Embryonic facial prominence (tissue), 1 donor: ENCODE data around the gene ABHD10.

Experiments
- DNase-seq: peaks from one replicate; pipeline ENCODE4 v3.0.0-alpha.2; 2016; ENCODE audit errors: extremely low spot score

Gene ABHD10

DNA sequence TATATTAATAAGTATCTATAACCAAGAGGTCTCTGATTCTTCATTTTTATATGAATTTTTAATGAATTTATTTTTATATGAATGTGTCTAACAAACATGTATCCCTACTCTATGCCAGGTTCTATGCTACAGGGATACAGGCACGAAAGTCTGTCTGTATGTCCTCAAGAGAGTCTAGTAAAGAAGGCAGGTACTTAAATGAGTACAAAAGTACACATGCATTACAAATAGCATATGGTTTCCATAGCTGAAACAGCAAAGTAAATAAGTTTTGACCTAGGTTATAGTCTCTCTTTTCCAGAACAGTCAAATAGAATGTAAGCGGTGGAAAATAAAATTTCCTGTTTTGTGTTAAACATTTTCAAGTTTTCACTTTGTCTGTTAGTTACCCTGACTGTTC lies 13.3 kb upstream of the ABHD10 start:
- no peak for DNase-seq

DNA sequence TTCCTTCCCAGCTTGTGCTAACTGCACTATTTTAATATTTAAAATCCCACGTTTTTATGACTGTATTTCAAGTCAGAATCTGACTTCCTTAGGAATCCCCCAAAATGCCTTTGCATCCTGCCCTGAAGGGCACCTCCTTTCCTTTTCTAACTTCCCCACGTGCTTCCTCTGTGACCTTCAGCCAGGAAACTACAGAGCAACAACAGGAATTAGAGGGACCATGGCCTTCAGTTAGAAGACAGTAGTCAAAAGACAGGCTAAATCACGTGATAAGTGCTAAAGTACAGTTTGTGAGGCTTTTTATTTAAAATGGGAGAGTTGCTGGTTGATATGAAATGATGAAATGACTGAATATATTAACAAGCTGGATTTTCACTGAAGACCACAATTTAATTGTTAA lies 11.8 kb upstream of the ABHD10 start:
- DNase-seq, result no peak

DNA sequence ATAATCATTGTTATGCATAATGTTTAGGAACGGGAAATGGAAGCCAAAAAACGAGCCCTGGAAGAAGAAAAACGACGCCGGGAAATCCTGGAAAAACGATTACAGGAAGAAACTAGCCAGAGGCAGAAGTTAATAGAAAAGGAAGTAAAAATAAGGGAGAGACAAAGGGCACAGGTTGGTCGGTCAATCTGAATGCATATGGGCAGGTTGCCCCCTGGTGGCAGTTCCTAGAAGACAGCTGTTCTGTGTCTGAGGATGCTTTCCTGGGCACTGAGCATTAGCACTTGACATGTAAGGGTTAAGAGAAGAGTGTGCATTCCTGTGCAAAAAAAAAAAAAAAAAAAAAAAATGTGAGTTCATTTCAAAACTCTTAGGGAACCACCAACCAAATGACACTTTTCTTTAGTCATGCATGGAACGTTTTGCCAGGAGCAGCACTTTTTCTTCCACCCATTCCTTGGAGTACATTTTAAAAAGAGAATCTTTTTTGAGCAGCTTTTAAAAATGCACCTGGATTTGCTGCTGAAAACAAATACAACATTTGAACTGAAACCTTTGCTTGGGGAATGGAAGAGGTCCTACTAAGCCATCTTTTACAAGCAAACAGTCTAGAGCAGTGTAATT lies 11.1 kb upstream of the ABHD10 start:
- DNase-seq, result peak; percentile 74

DNA sequence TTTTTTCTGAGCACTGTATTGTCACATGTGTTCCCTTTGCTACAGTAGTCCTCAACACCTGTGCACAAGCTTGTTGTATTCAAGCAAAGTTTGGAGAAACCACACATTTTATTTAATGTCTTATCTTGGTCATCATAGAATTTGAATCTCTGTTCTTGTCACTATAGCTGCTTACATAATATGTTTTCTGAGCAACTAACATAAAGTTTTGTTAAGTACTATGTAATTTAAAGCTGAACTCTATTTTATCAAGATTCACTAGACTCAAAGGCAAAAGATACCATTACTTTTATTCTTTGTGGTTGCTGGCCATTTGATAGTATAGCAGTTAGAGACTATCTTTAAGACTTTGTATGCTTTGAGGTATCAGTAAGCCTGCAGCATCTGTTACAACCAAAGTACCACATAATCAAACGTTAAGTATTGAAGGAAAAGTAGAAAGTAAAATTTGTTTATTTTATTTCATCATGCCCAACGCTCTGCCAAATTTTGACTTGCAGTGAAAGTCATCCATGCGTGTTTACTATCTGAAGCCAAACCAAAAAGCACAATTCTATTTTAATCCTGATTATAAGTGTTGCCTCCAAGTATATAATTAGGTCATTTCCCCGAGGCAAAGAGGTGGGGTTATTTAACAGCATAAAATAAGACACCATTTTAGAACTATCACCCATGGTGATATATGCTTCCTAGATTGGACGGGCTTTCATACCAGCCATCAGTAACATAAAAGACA lies 10.3 kb upstream of the ABHD10 start:
- no peak for DNase-seq

DNA sequence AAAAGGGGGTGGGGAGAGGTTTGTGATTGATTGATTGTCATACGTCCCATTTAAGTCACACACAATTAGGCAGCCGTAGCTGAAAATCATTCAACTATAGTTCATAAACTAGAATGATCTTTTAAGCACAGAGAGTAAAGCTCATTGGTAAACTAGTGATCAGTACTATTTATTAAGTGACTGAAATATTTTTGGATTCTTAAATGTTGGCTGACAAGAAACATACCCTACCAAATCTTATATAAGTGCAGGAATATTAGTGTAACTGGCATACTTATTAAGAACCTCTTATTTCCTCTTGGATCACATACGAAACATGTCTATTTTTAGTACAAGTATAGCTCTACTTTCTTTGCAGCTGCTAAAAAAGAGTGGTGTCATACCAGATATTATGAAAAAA lies 8.4 kb upstream of the ABHD10 start:
- DNase-seq, result no peak

DNA sequence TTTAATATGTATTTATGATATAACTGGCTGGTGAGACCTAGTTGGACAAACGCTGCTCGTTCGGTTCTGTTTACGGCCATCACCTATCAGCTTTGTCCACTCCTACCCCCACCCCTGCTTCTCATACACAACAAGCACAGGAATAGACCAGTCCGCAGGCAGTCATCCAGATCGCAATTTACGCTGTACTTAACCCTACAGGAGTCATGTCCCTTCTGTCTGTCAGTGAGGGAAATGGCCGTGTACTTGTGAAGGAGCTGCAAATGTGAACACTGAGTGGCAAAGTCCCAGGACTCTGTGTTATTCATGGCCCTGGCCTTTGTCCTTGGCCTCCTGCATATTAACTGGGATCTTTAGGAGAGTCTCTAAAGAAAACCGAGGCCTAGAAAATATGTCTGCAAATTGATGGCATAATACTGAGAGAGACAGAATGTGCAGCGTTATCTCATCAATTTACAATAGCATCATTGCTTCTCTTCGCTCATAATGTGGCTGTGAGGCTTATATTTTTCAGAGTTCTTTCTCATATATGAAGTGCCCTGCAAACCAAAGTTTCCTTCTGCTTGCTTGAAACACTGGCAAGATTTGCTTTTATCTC lies 7.2 kb upstream of the ABHD10 start:
- DNase-seq, result no peak

DNA sequence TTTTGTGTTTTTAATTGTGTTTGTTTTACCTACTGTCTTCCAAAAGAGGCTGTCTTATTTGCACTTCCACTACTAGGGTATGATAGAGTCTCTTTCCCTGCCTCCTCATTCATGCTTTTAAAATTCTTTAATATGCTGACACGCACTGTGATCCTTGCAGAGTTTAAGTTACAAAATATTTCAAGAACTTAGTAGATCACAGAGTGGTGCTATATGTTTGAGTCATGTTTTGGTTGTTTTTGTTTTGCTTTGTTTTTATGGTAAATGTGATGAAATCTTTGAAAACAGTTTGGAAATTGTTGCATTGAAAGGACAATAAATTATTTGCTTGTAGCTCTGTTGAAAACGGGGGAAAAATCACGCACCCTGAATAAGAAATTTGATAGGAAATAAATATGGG lies 5.9 kb upstream of the ABHD10 start:
- no peak for DNase-seq

DNA sequence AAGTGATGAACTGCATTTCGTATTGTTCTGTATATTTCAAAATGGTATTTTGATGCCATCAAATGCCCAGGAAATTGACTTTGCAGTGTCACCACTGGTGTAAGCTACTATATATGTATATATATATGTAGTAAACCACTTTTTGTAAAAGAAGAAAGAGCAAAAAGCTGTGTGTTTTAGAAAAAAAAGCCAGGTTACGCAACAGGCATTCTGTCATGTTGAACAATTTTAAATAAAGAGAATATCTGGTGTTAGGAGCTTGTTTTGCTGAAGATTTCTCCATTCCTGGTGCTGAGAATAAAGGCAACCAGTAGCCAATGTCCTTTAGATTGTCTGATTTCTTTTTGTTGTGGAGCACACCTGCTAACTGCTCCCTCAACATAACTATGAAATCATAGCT lies 3.7 kb upstream of the ABHD10 start:
- DNase-seq, result no peak

DNA sequence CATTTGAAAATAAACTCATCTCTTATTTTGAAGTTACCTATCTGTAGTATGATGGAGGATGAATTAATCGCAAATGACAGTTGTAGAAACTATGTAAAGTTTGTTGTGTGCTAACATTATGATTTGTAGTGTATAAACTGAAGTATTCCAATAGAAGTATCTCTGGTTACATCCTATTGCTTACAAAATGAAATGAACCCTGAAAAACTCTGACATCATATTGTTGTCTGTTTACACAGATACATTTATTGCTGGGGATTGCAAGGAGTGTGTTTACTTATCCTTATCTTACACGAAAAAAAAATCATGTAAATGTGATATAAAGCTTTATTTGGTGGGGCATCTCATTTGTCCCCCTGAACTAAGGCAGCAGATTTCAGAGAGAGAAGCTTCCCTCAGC lies 2.6 kb upstream of the ABHD10 start:
- DNase-seq, result no peak

DNA sequence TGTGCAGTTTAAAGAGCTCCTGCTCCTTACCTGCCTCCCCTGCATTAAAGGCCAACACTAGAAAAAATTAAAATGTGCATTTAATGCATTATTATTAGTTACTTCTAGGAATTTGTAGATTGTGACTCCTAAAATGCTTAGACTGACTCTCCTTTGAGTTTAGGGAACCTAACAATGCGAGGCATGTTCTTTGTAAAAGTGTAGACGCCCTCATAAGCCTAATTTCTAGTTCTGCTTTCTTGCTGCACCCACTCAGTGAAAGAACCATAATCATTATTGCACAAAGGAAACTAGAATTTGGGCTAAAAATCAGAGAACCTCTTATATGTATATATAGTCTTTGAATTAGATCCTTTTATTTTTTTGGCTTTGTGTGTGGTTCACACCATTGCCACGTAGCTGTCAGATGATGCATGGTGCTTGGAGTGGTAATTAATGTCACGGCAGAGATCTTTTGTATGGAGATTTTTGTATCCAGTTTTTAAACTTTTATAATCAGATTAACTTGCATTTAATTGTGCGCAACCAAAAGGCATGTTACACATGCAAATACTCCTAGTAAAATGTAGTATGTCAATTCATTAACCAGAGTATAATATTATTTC lies 710 bp downstream of the ABHD10 start:
- no peak for DNase-seq

DNA sequence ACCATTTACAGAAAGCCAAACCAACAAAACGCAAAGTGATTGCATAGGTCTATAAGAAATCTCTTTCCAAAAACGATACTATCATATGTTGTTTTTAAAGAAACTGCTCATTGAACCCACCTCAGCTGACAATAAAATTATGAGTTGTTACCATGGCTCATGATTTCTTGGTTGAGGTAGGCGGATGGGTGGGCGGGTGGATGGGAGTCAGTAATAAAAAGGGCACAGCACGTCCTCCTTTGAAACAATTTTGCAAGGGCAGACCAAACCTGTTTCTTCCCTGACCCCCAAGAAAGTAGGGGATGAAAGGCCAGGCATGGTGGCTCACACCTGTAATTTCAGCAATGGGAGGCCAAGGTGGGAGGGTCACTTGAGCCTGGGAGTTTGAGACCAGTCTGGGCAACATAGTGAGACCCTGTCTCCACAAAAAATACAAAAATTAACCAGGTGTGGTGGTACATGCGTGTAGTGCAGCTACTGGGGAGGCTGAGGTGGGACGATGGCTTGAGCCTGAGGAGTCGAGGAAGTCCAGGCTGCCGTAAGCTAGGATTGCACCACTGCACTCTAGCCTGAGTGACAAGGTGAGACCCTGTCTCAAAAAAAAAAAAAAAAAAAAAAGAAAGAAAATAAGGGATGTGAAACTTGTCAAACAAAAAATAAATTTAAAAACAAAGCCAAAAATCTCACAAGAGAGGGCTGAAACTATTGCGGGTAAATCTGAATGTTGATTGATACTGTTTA lies 2.1 kb downstream of the ABHD10 start:
- no peak for DNase-seq

DNA sequence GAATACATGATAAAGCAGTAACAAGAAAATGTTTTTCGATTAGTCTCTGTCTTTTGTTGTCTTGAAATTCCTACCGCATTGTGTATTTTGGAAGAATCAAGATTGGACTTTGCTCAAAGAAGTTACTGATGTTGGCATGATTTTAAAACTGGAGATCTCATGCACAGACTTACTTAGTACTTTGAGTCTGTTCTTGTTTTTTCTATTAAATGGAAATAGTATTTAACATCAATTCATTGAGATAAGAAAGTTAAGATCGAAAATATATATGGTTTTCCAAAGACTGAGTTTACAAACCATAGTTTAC lies 2.6 kb downstream of the ABHD10 start:
- DNase-seq, result no peak

DNA sequence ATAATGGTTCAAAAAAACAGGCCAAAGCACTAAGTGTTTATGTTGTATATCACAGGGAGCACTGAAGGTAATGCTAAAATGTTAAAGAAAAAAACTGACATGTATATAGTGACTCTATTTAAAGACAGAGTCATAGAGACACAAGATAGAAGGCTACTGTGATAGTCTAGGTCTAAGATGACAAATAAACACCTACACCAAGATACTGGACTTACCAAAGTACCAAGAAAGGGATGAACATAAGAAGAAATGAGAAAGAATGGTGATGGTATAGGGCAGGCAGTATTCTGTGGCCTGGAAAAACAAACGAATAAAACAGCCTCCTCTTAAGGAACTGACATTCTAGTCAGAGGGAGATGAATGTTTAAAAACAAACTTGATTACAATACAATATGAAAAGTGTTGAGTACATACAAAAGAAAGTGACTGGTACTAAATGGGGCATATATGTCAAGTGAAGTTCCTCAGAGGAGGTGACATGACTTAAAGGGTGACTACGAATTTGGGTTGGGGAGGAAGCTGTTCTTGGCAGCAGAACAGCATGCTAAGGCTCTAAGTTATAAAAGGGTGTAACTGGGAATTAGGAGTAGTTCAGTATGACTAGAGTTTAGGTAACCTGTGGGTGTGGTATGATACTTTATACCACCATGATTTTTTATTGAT lies 5.9 kb downstream of the ABHD10 start:
- no peak for DNase-seq

DNA sequence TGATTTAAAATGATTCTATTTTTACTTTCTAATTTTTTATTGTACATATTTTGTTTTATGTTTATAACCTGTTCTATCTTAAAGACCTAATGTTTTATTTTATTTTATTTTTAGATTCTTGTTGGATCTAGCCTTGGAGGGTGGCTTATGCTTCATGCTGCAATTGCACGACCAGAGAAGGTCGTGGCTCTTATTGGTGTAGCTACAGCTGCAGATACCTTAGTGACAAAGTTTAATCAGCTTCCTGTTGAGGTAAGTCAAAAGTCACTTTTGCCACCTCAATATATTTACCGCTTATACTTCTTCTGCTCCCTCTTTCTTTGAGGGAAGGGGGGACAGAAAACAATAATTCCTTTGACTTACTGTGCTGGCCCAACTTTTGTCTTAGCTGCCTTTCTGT lies 8.0 kb downstream of the ABHD10 start:
- DNase-seq, result no peak

DNA sequence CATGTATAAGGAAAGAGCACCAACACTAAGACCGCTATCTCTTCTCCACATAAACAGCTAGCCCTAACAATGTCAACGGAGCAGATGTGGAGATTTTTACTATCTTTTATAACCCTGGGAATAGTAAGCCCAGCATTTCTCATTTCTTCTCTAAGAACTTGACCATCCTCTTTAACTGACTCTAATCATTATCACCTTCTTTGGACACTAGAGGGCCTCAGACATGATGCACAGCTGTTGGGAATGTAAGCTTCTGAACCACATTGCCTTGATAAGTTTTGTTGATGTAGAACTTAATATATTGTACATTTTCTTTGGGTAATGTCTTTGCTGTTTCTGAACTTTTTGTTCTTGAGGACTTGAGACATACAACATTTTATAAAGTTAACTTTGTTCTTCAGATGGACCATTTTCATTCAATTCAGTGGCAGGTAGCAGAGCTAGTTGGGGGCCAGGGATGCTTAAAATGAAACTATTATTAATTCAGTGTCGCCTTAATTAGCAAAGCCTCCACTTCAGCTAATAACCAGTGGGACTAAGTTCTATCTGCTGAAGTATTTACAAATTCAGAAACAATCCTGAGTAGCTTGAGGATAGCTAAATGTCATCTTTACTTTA lies 10.3 kb downstream of the ABHD10 start:
- DNase-seq, result no peak

DNA sequence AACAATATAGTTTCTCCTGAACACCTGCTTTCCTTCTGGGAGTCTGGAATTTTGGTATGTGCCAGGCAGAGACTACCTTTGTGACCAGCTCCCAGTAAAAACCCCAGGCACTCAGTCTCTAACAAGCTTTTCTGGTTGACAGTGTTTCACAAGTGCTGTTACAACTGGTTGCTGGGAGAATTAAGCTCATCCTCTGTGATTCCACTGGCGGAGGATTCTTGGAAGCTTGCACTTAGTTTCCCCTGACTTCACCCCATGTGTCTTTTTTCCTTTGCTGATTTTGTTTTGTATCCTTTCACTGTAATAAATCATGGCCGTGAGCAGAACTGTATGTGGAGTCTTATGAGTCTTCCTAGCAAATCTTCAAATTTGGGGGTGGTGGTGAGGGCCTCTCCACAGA lies 14.2 kb downstream of the ABHD10 start:
- no peak for DNase-seq

DNA sequence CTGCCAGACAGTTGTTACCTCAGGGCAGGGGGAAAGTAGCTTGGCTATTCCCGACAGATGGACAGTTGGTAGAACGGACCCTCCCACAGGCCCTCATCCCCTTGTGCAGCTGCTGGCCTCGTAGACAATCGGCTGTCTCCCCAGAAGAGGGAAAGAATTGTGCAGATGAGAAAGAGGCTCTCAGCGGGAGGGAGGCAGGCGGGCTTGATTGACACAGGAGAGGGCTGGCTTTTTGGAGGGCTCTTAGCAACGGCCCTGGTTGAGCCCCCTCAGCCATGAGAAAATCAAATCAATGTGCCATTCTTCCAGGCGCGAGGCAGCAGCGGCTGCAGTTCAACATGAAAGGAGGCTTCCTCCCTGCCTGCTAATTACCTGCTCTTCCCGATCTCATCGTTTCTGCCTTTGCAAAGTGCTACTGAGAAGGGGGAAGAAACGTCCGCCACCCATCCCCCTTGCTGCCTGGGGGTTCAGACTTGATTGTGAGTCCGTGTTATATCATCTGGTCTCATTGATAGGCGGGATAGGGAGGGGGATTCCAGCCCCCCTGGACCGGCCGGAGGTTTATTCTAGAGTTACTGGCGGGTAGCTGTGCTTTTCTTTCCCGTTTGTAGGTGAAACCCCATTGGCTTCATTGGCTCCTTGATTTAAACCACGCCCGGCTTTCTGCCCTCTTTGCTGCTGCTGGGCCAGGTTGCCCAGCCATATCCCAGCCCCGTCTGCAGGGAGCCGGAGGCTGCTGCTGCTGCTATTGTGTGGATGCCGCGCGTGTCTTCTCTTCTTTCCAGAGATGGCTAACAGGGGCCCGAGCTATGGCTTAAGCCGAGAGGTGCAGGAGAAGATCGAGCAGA lies 20.0 kb downstream of the ABHD10 start, which contains the start of gene TAGLN3:
Gene TAGLN3 (plus strand): TSS at position 287 of the 848 bp plus-strand sequence. CDS start 501 bp downstream, at position 788.
- no peak for DNase-seq

DNA sequence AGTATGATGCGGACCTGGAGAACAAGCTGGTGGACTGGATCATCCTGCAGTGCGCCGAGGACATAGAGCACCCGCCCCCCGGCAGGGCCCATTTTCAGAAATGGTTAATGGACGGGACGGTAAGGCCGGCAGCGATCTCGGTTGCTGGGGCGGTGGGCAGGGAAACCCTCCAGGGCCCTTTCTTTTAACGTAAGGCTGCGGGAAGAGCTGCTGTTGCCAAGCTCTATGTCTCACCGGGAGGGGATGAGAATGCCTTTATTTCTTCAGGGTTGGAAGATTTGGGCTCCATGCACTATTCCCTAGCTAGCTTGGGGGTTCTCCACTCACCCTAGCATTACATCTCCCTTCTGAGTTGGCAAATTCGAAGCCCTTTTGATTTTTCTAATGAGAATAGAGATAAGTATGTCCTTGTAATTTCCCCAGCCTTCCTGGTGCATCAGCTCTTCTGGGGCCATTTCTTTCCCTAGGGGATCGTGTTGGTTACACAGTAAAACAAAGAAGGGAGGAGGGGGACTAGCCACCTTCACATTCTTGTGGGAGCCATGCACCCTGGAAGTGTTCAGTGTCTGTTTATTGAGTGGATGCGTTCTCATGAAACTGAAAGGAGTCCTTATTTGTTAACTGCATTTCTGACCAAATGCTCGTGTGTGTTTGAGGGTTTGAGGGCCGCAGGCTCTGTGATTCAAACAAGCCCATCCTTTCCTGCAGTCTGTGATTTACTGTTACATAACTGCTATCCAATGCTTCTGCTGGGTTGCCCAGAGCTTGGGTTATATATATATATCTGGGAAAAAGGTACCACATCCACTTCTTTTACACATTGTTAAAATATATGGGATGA lies 20.9 kb downstream of the ABHD10 start:
- DNase-seq, result no peak

DNA sequence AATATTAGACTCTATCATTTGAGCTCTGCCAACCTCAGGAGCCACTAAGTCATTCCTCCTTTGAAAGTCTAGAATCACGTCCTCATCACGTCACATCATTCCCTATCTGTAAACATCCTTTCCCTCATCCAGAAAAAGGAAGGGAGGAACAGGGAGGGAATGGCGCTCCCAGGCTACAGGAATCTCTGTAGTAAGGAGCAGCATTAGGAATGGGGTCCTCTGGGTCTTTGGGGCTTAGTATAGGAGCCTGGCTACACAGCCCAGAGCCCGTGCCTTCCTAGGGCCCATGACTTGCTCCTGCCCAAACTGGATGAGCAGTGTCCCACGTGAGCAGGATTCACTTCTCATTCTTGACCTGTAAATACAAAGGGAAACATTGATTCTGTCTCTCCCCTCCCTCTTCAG lies 21.5 kb downstream of the ABHD10 start:
- no peak for DNase-seq
